ENCODE data around the gene SPTBN1. TPM values are rescaled to one million over a fixed set of nuclear protein-coding genes. Genes with fewer than 3 reads are reported as not detected.
A peak's percentile ranks its signal among the peaks of the same experiment; 100 is the strongest.

SPTBN1 gene
- total and polyA plus RNA-seq, 9 of the 15 experiments (the other 6 are each of a cell fraction or from before 2014, with no cell fraction given), result 8.9 to 66.8 (median 31.4) TPM

GRCh38 chr2:54560146-54560881 lies 104.2 kb downstream of the SPTBN1 start:
- Histone ChIP-seq H3K27me3 (ENCODE audit: control insufficient read depth in 2 of 2, insufficient read depth in 2 of 2, low read length in 2 of 2) (no peaks in the 10 kb centered on the region), H3K4me3 (peak overlapping the region; percentile 78), H3K9me1 (ENCODE audit: control insufficient read depth, insufficient read depth, low read length) (no peaks in the 10 kb centered on the region), H3K4me2 (ENCODE audit: insufficient read depth, low read length) (peak overlapping the region; percentile 96), H3K9me3 (replicated peaks; ENCODE audit: control insufficient read depth, insufficient read depth, low read depth, low read length) (no peaks in the 10 kb centered on the region), H3K36me3 (ENCODE audit: control insufficient read depth, insufficient read depth, low read length) (0 out of 3 replicates have a peak, but pooled peaks cover 2% of the 10 kb centered on the region), H3K27ac (ENCODE audit: extremely low read depth, low read depth, low read length) (peak overlapping the region; percentile 88), H3K4me1 (replicated peaks in 1 of 2; ENCODE audit: control insufficient read depth in 2 of 2, insufficient read depth in 2 of 2, low read length in 2 of 2) (peaks cover 21 to 27% of the 10 kb centered on the region in 2 experiments), H2AFZ (ENCODE audit: low read depth, low read length) (peak overlapping the region; percentile 88), H3K9ac (ENCODE audit: insufficient read depth in 1 of 2, low read depth in 2 of 2, low read length in 2 of 2) (peak overlapping the region; percentile 91 to 94), H4K20me1 (replicated peaks; ENCODE audit: control insufficient read depth, insufficient read depth, low read length) (no peaks in the 10 kb centered on the region), H3K79me2 (ENCODE audit: control insufficient read depth, insufficient read depth, low read length) (peaks cover 65% of the 10 kb centered on the region)
- FAIRE-seq (no peak), ATAC-seq (peak; percentile 43), DNase-seq (ENCODE audit: extremely low read depth in 1 of 4, low spot score in 3 of 4) (peak; percentile 21 to 54 (median 38))
- in situ Hi-C loops (cut with MboI), result no loop called here
- CTCF ChIA-PET (ENCODE audit: low intra/inter-chr PET ratio), result no interaction called here
- 0% methylated on average over 18 of the region's 19 CpGs for WGBS (ENCODE audit: insufficient coverage, low coverage, missing lambda C conversion rate)
- BruUV-seq (replicated peaks), result no TSS peak
- POLR2A ChIA-PET, result interaction anchor here (0.6 to 5.0 kb wide), 11 partner anchors 9 to 1408 kb away, joined by 3 to 28 read pairs (median 3); partner anchors contain the start of genes CFAP36 and PSME4
- intact Hi-C loops (cut with micrococcal nuclease), result no loop called here
- TF ChIP-seq ATF1 (CRISPR knock-in tag; IDR thresholded peaks at IDR 0.05) (no peak), ATF1 (tag; IDR thresholded peaks at IDR 0.05) (no peak), NONO (IDR thresholded peaks at IDR 0.05; ENCODE audit: low read depth in 2 of 2, low read length in 1 of 2) (no peak), HDAC3 (IDR thresholded peaks at IDR 0.05; ENCODE audit: borderline replicate concordance, partially characterized antibody) (no peak), SMARCB1 (IDR thresholded peaks at IDR 0.05; ENCODE audit: insufficient read length, low read depth) (no peak), HES1 (IDR thresholded peaks at IDR 0.05; ENCODE audit: low read depth) (no peak), BRD4 (IDR thresholded peaks at IDR 0.05) (no peak), FOXK2 (conservative IDR thresholded peaks at IDR 0.05 in 1 of 2, IDR thresholded peaks at IDR 0.05 in 1 of 2; ENCODE audit: low read depth in 2 of 2) (no peak), PTBP1 (IDR thresholded peaks at IDR 0.05; ENCODE audit: low read depth, low read length) (no peak), ZNF23 (CRISPR knock-in tag; IDR thresholded peaks at IDR 0.05) (no peak), ZNF696 (CRISPR knock-in tag; conservative IDR thresholded peaks at IDR 0.05) (no peak), TEAD2 (tag; IDR thresholded peaks at IDR 0.05) (no peak), ZNF764 (CRISPR knock-in tag; IDR thresholded peaks at IDR 0.05; ENCODE audit: low read depth) (no peak), RBM39 (optimal IDR thresholded peaks at IDR 0.05; ENCODE audit: low read depth, low read length) (no peak), ZFP1 (CRISPR knock-in tag; IDR thresholded peaks at IDR 0.05) (no peak), PHF8 (IDR thresholded peaks at IDR 0.05; ENCODE audit: borderline replicate concordance, low read length) (peak; percentile 46; the same call in 1 of the 2 replicates), USF1 (CRISPR knock-in tag; IDR thresholded peaks at IDR 0.05) (no peak), GMEB1 (CRISPR knock-in tag; IDR thresholded peaks at IDR 0.05) (no peak)
- TF ChIP-seq, protein P1, sequence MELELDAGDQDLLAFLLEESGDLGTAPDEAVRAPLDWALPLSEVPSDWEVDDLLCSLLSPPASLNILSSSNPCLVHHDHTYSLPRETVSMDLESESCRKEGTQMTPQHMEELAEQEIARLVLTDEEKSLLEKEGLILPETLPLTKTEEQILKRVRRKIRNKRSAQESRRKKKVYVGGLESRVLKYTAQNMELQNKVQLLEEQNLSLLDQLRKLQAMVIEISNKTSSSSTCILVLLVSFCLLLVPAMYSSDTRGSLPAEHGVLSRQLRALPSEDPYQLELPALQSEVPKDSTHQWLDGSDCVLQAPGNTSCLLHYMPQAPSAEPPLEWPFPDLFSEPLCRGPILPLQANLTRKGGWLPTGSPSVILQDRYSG (tag; conservative IDR thresholded peaks at IDR 0.05; ENCODE audit: low read depth), result no peak

Data from K562 (cell line).